Liver (tissue), 3 donors: ENCODE measurements around the gene LIPC.

Experiments
- ATF3 ChIP-seq: IDR thresholded peaks from 2 replicates; pipeline ENCODE4 v1.6.1; 2016; ENCODE audit warnings: antibody characterized with exemption
- CTCF ChIP-seq: fragments of 150-350 bp; IDR thresholded peaks from 2 replicates; pipeline ENCODE4 v1.5.1; 2017; ENCODE audit warnings: improper control_type of control experiment, low read depth, low read length; ENCODE audit not compliant: missing input control
- EGR1 ChIP-seq, 2 donors: IDR thresholded peaks; 2 replicates each; pipeline ENCODE4 v1.6.1; 2016 to 2018; ENCODE audit warnings: antibody characterized with exemption in 2 of 2, low read depth in 2 of 2
- FOXA1 ChIP-seq: IDR thresholded peaks from 2 replicates; pipeline ENCODE4 v1.6.1; 2016; ENCODE audit warnings: antibody characterized with exemption
- GABPA ChIP-seq, 2 donors: IDR thresholded peaks in 1 of 2; conservative IDR thresholded peaks in 1 of 2; 2 replicates each; pipeline ENCODE4 v1.6.1; 2016; ENCODE audit warnings: antibody characterized with exemption in 2 of 2, mild to moderate bottlenecking in 1 of 2, moderate library complexity in 1 of 2
- JUND ChIP-seq, 2 donors: IDR thresholded peaks; 2 replicates each; pipeline ENCODE4 v1.6.1; 2016; ENCODE audit warnings: antibody characterized with exemption in 2 of 2
- MAX ChIP-seq: IDR thresholded peaks from 2 replicates; pipeline ENCODE4 v1.6.1; 2016; ENCODE audit warnings: antibody characterized with exemption
- RAD21 ChIP-seq, 2 donors: IDR thresholded peaks; 2 replicates each; pipeline ENCODE4 v1.6.1; 2016; ENCODE audit warnings: antibody characterized with exemption in 2 of 2, mild to moderate bottlenecking in 2 of 2
- RXRA ChIP-seq, 2 donors: IDR thresholded peaks; 2 replicates each; pipeline ENCODE4 v1.6.1; 2017 to 2018; ENCODE audit warnings: antibody characterized with exemption in 2 of 2, mild to moderate bottlenecking in 1 of 2
- SP1 ChIP-seq: IDR thresholded peaks from 2 replicates; pipeline ENCODE4 v1.6.1; 2018; ENCODE audit warnings: antibody characterized with exemption, mild to moderate bottlenecking
- TAF1 ChIP-seq: conservative IDR thresholded peaks from 2 replicates; pipeline ENCODE4 v1.6.1; 2016; ENCODE audit warnings: antibody characterized with exemption, mild to moderate bottlenecking
- YY1 ChIP-seq: IDR thresholded peaks from 2 replicates; pipeline ENCODE4 v1.6.1; 2016; ENCODE audit warnings: antibody characterized with exemption, mild to moderate bottlenecking
- ZBTB33 ChIP-seq: IDR thresholded peaks from 2 replicates; pipeline ENCODE4 v1.6.1; 2016; ENCODE audit warnings: antibody characterized with exemption
- TF ChIP-seq, protein P1 (sequence below): IDR thresholded peaks from 2 replicates; pipeline ENCODE4 v1.6.1; 2016; ENCODE audit warnings: antibody characterized with exemption, mild to moderate bottlenecking
- donor health status: healthy.
- donor health status: healthy.

DNA sequence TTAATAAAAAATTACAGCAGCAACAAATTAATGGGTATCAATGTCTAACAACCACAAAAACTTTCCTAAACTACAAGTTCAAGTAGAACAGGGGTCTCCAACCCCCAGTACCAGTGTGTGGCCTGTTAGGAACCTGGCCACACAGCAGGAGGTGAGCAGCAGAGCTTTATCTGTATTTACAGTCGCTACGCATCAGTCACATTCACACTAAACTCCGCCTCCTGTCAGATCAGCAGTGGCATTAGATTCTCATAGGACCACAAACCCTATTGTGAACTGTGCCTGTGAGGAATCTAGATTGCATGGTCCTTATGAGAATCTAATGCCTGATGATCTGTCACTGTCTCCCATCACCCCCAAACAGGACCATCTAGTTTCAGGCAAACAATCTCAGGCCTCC, 18.5 kb upstream of the LIPC start:
- TF ChIP-seq EGR1 (IDR thresholded peaks at IDR 0.05; ENCODE audit: low read depth in 2 of 2), result no peak
- no peak for TF ChIP-seq CTCF
- TF ChIP-seq, protein P1, sequence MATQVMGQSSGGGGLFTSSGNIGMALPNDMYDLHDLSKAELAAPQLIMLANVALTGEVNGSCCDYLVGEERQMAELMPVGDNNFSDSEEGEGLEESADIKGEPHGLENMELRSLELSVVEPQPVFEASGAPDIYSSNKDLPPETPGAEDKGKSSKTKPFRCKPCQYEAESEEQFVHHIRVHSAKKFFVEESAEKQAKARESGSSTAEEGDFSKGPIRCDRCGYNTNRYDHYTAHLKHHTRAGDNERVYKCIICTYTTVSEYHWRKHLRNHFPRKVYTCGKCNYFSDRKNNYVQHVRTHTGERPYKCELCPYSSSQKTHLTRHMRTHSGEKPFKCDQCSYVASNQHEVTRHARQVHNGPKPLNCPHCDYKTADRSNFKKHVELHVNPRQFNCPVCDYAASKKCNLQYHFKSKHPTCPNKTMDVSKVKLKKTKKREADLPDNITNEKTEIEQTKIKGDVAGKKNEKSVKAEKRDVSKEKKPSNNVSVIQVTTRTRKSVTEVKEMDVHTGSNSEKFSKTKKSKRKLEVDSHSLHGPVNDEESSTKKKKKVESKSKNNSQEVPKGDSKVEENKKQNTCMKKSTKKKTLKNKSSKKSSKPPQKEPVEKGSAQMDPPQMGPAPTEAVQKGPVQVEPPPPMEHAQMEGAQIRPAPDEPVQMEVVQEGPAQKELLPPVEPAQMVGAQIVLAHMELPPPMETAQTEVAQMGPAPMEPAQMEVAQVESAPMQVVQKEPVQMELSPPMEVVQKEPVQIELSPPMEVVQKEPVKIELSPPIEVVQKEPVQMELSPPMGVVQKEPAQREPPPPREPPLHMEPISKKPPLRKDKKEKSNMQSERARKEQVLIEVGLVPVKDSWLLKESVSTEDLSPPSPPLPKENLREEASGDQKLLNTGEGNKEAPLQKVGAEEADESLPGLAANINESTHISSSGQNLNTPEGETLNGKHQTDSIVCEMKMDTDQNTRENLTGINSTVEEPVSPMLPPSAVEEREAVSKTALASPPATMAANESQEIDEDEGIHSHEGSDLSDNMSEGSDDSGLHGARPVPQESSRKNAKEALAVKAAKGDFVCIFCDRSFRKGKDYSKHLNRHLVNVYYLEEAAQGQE, result no peak
- TF ChIP-seq ZBTB33, result no peak
- no peak for TF ChIP-seq SP1
- TF ChIP-seq FOXA1, result no peak
- TF ChIP-seq RAD21 (IDR thresholded peaks at IDR 0.05), result no peak
- TF ChIP-seq TAF1, result no peak
- TF ChIP-seq YY1, result no peak
- TF ChIP-seq MAX, result no peak
- TF ChIP-seq RXRA (IDR thresholded peaks at IDR 0.05), result no peak
- TF ChIP-seq ATF3, result no peak
- TF ChIP-seq GABPA (IDR thresholded peaks at IDR 0.05 in 1 of 2, conservative IDR thresholded peaks at IDR 0.05 in 1 of 2), result no peak
- no peak for TF ChIP-seq JUND (IDR thresholded peaks at IDR 0.05)
